H1 (cell line): Measurements from ENCODE around the gene FGF21. TPM values are rescaled to one million over a fixed set of nuclear protein-coding genes. Genes with fewer than 3 reads are reported as not detected.

Experiments
- CTCF ChIA-PET: fragments of 300-600 bp; sonication (Branson Sonifier 250); formaldehyde crosslinking; loops from one replicate; lab custom pipeline; 2021; ENCODE audit not compliant: partially characterized antibody; lab: Charles Lee
- POLR2A ChIA-PET: fragments of 300-600 bp; sonication (Branson Sonifier 250); formaldehyde crosslinking; loops from one replicate; lab custom pipeline; 2021; ENCODE audit warnings: inconsistent platforms; ENCODE audit not compliant: partially characterized antibody; lab: Charles Lee
- DNase-seq, 2 experiments: peaks; one replicate each; pipeline versions ENCODE4 v3.0.0 to v3.0.0-alpha.2; 2010 to 2022; ENCODE audit warnings: low spot score in 2 of 2, low read depth in 1 of 2, mixed read lengths in 1 of 2
- FAIRE-seq: peaks from 2 replicates; lab custom pipeline; 2011; peaks lifted over from hg19 to GRCh38; lab: Jason Lieb, UNC
- H2AFZ ChIP-seq: 2 replicates; pipeline ENCODE4 v1.8.1; 2012; ENCODE audit warnings: low read length, inconsistent platforms
- H2AK5ac ChIP-seq: 2 replicates; pipeline ENCODE4 v1.6.1; 2013; ENCODE audit warnings: low read depth, low read length
- H2BK120ac ChIP-seq: replicated peaks from 2 replicates; pipeline ENCODE3; 2013; ENCODE audit warnings: low read depth, low read length, inconsistent platforms
- H2BK12ac ChIP-seq: 2 replicates; pipeline ENCODE4 v1.6.1; 2013; ENCODE audit warnings: low read depth, low read length
- H2BK15ac ChIP-seq: 2 replicates; pipeline ENCODE4 v1.6.1; 2013; ENCODE audit warnings: low read length
- H2BK20ac ChIP-seq: 2 replicates; pipeline ENCODE4 v1.6.1; 2013; ENCODE audit warnings: low read length
- H2BK5ac ChIP-seq: 2 replicates; pipeline ENCODE4 v1.6.1; 2013; ENCODE audit warnings: low read depth, low read length
- H3K14ac ChIP-seq: 2 replicates; pipeline ENCODE4 v1.6.1; 2013; ENCODE audit warnings: inconsistent platforms; ENCODE audit not compliant: insufficient read length
- H3K18ac ChIP-seq: 2 replicates; pipeline ENCODE4 v1.6.1; 2013; ENCODE audit warnings: low read length; ENCODE audit errors: extremely low read depth
- H3K23ac ChIP-seq: 2 replicates; pipeline ENCODE4 v1.6.1; 2013; ENCODE audit warnings: inconsistent platforms; ENCODE audit not compliant: insufficient read length
- H3K23me2 ChIP-seq: 2 replicates; pipeline ENCODE4 v1.6.1; 2013; ENCODE audit warnings: low read depth, low read length
- H3K27ac ChIP-seq: 2 replicates; pipeline ENCODE4 v1.6.1; 2011; ENCODE audit warnings: low read depth, low read length, inconsistent platforms
- H3K27me3 ChIP-seq, 4 experiments: replicated peaks in 1 of 4; 1 replicate in 1 of 4; 2 replicates in 3 of 4; pipeline versions ENCODE4 v1.6.1 to v1.8.1; 2011 to 2013; ENCODE audit warnings: low read length in 3 of 4, mild to moderate bottlenecking in 3 of 4, inconsistent platforms in 2 of 4, mixed read lengths in 2 of 4, moderate library complexity in 1 of 4; ENCODE audit not compliant: control insufficient read depth in 3 of 4, insufficient read depth in 3 of 4; ENCODE audit errors: extremely low read depth in 1 of 4
- H3K36me3 ChIP-seq, 4 experiments: 2 replicates each; pipeline versions ENCODE4 v1.6.1 to v1.8.1; 2011 to 2013; ENCODE audit warnings: mild to moderate bottlenecking in 4 of 4, low read length in 3 of 4, moderate library complexity in 2 of 4, control low read depth in 1 of 4, inconsistent platforms in 1 of 4; ENCODE audit not compliant: insufficient read depth in 4 of 4, control insufficient read depth in 2 of 4
- H3K4ac ChIP-seq: replicated peaks from 2 replicates; pipeline ENCODE3; 2013; ENCODE audit warnings: low read length, low read depth, mixed read lengths, inconsistent platforms; ENCODE audit not compliant: insufficient read length
- H3K4me1 ChIP-seq, 4 experiments: replicated peaks in 1 of 4; 1 replicate in 1 of 4; 2 replicates in 3 of 4; pipeline versions ENCODE4 v1.6.1 to v1.8.1; 2011 to 2013; ENCODE audit warnings: low read length in 3 of 4, inconsistent platforms in 2 of 4, mixed read lengths in 1 of 4; ENCODE audit not compliant: insufficient read depth in 4 of 4, control insufficient read depth in 3 of 4
- H3K4me2 ChIP-seq, 2 experiments: 2 replicates each; pipeline versions ENCODE4 v1.6.1 to v1.8.1; 2011 to 2013; ENCODE audit warnings: low read depth in 2 of 2, low read length in 2 of 2, control low read depth in 1 of 2, inconsistent platforms in 1 of 2, mild to moderate bottlenecking in 1 of 2; ENCODE audit not compliant: insufficient read depth in 1 of 2
- H3K4me3 ChIP-seq, 4 experiments: fragments of 200-600, 300-600 bp in 1 of 4; sonication (generic), shearing (Covaris generic), sonication (Bioruptor Twin) in 1 of 4; 2 replicates each; pipeline versions ENCODE4 v1.5.1 to v1.8.1; 2011 to 2016; ENCODE audit warnings: low read length in 4 of 4, low read depth in 3 of 4, control low read depth in 2 of 4, inconsistent platforms in 2 of 4, mild to moderate bottlenecking in 2 of 4, mixed read lengths in 1 of 4, moderate library complexity in 1 of 4; ENCODE audit not compliant: insufficient read depth in 2 of 4; ENCODE audit errors: extremely low read depth in 1 of 4
- H3K56ac ChIP-seq: replicated peaks from 2 replicates; pipeline ENCODE3; 2013; ENCODE audit warnings: low read depth, mild to moderate bottlenecking, mixed read lengths, low read length, inconsistent platforms; ENCODE audit not compliant: insufficient read length
- H3K79me1 ChIP-seq: 2 replicates; pipeline ENCODE4 v1.6.1; 2013; ENCODE audit warnings: low read depth, low read length, control low read depth
- H3K79me2 ChIP-seq, 2 experiments: 2 replicates each; pipeline versions ENCODE4 v1.6.1 to v1.8.1; 2012 to 2013; ENCODE audit warnings: low read length in 2 of 2, mild to moderate bottlenecking in 2 of 2, inconsistent platforms in 1 of 2; ENCODE audit not compliant: insufficient read depth in 2 of 2, control insufficient read depth in 1 of 2
- H3K9ac ChIP-seq, 4 experiments: replicated peaks in 1 of 4; 1 replicate in 1 of 4; 2 replicates in 3 of 4; pipeline versions ENCODE4 v1.6.1 to v1.8.1; 2011 to 2013; ENCODE audit warnings: low read depth in 3 of 4, low read length in 3 of 4, control low read depth in 2 of 4, mild to moderate bottlenecking in 2 of 4, moderate library complexity in 2 of 4, inconsistent platforms in 1 of 4; ENCODE audit errors: extremely low read depth in 1 of 4
- H3K9me3 ChIP-seq, 2 experiments: 2 replicates each; pipeline versions ENCODE4 v1.6.1 to v1.8.1; 2012 to 2013; ENCODE audit warnings: mild to moderate bottlenecking in 2 of 2, moderate library complexity in 2 of 2, control low read depth in 1 of 2, inconsistent platforms in 1 of 2, low read depth in 1 of 2, low read length in 1 of 2, mixed read lengths in 1 of 2; ENCODE audit not compliant: insufficient read depth in 2 of 2
- H4K20me1 ChIP-seq, 2 experiments: replicated peaks in 1 of 2; 2 replicates each; pipeline versions ENCODE3 to v1.8.1; 2011 to 2013; ENCODE audit warnings: inconsistent platforms in 2 of 2, low read length in 2 of 2, mild to moderate bottlenecking in 1 of 2; ENCODE audit not compliant: insufficient read depth in 2 of 2, control insufficient read depth in 1 of 2
- H4K5ac ChIP-seq: 2 replicates; pipeline ENCODE4 v1.6.1; 2013; ENCODE audit warnings: low read length, low read depth, mixed read lengths, inconsistent platforms; ENCODE audit not compliant: insufficient read length
- H4K8ac ChIP-seq: 2 replicates; pipeline ENCODE4 v1.8.0; 2013; ENCODE audit warnings: mild to moderate bottlenecking, moderate library complexity, low read length, inconsistent platforms; ENCODE audit not compliant: insufficient read depth; ENCODE audit errors: extremely low read depth
- H4K91ac ChIP-seq: replicated peaks from 2 replicates; pipeline ENCODE3; 2013; ENCODE audit warnings: low read length, mixed read lengths, inconsistent platforms; ENCODE audit not compliant: insufficient read length
- CHD1 ChIP-seq: IDR thresholded peaks from 2 replicates; pipeline ENCODE4 v1.6.1; 2012; ENCODE audit warnings: low read depth, low read length, improper control_type of control experiment
- FOSL1 ChIP-seq: IDR thresholded peaks from 2 replicates; pipeline ENCODE4 v1.6.1; 2011; ENCODE audit warnings: mild to moderate bottlenecking, low read depth, low read length, moderate library complexity; ENCODE audit not compliant: insufficient read depth
- SP1 ChIP-seq: IDR thresholded peaks from 2 replicates; pipeline ENCODE4 v1.6.1; 2011; ENCODE audit warnings: low read depth, low read length
- SRF ChIP-seq: IDR thresholded peaks from 2 replicates; pipeline ENCODE4 v1.6.1; 2011; ENCODE audit warnings: mild to moderate bottlenecking, low read depth, low read length, moderate library complexity
- TAF1 ChIP-seq: IDR thresholded peaks from 2 replicates; pipeline ENCODE4 v1.6.1; 2011; ENCODE audit warnings: mild to moderate bottlenecking, low read depth, low read length
- TBP ChIP-seq: IDR thresholded peaks from 2 replicates; pipeline ENCODE4 v1.6.1; 2011; ENCODE audit warnings: low read depth, low read length, improper control_type of control experiment
- WGBS, 2 experiments: shearing (Covaris generic) in 1 of 2; methylation state at CpG; one replicate each; pipeline versions ENCODE4 v1.1.6 to v1.1.7; 2013 to 2015; ENCODE audit warnings: low lambda C conversion rate in 2 of 2, mixed read lengths in 2 of 2, inconsistent platforms in 1 of 2, low coverage in 1 of 2, missing lambda C conversion rate in 1 of 2; ENCODE audit not compliant: insufficient replicate concordance in 2 of 2, insufficient coverage in 1 of 2, insufficient read length in 1 of 2; ENCODE audit errors: extremely low coverage in 1 of 2, missing lambda C conversion rate in 1 of 2; 5-methylcytosine and 5-hydroxymethylcytosine counted together
- polyA plus RNA-seq, 7 experiments: library from polyadenylated mRNA; depleted of rRNA in 3 of 7; stranded (reverse) in 5 of 7; unstranded in 2 of 7; fragments of >200 nt in 5 of 7; fragments of 200-250 nt in 2 of 7; gene quantifications; 1 replicate in 5 of 7; 2 replicates in 1 of 7; 4 replicates in 1 of 7; pipeline versions ENCODE4 v1.2.1 to v1.2.3, GENCODE V29; 2011 to 2013; ENCODE audit warnings: missing spikeins in 2 of 7, mixed read lengths in 2 of 7
- total RNA-seq: library from RNA; stranded (reverse); fragmentation: NEBNext Ultra II Directional; extraction: Animal tissue kit (Norgen Biotek cat#: 25700); gene quantifications from 2 replicates; pipeline ENCODE4 v1.2.1, GENCODE V29; 2021
- TF ChIP-seq, protein P1 (sequence below): IDR thresholded peaks from 2 replicates; pipeline ENCODE4 v1.6.1; 2011; ENCODE audit warnings: low read length, improper control_type of control experiment
- TF ChIP-seq, protein P2 (sequence below): IDR thresholded peaks from 2 replicates; pipeline ENCODE4 v1.6.1; 2012; ENCODE audit warnings: low read length, inconsistent platforms

The FGF21 gene
- total and polyA plus RNA-seq, 2 of the 8 experiments (the other 6 are each of a cell fraction or from before 2014, with no cell fraction given), result 0.48 to 0.80 TPM

DNA sequence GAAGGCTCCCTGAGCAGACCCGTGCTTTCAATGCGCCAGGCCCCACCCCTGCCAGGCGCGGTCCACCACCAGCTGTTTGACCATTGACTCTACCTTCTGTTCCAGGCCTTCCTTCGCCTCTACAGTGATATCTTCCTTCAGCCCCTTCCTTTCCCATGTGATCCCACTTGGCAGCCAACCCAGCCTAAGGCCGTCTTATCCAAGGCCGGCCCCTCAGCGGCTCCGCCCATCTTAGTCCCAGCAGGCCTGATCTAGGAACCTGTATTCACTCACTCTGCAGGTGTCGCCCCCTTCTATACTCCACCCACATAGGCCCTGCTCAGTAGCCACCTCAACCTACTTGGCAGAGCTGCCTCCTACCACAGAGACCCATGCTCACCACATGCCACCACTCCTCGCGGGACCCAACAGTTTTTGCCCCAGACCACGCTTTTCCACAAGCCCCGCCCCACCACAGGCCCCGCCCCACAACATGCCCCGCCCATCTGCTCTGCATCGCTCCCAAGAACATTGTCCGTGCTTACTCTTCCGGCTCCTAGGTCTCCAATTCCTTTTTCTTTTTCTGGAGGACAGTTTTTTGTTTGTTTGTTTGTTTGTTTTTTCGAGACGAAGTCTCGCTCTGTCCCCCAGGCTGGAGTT is 17.8 kb upstream of the FGF21 start:
- POLR2A ChIA-PET, result interaction anchor here (0.6 to 4.5 kb wide), 14 partner anchors 9 to 107 kb away, joined by 3 to 22 read pairs (median 4); partner anchors contain the start of genes CA11, FUT2, IZUMO1 and NTN5
- peaks cover 5 to 26% (median 22%) of the 10 kb centered on the region in 4 experiments for H3K4me1 ChIP-seq
- H3K79me2 ChIP-seq, result no peaks in the 10 kb centered on the region
- peaks cover 3 to 19% (median 12%) of the 10 kb centered on the region in 4 experiments; a peak in 6 of 7 replicates for H3K27me3 ChIP-seq
- H2BK120ac ChIP-seq, result no peak overlapping the region
- H2AFZ ChIP-seq, result no peak overlapping the region
- peaks cover 10% of the 10 kb centered on the region; the same call in 1 of the 2 replicates for H3K23me2 ChIP-seq
- no peak overlapping the region for H3K4ac ChIP-seq
- H4K91ac ChIP-seq, result no peak overlapping the region
- CTCF ChIA-PET, result interaction anchor here (0.8 to 3.6 kb wide), 5 partner anchors 9 to 69 kb away, joined by 3 to 23 read pairs (median 10); no protein-coding TSS in a partner anchor
- peak; percentile 52; the same call in 1 of the 2 replicates for TF ChIP-seq TAF1
- peak; percentile 56; the same call in 1 of the 2 replicates for TF ChIP-seq SP1
- peak; percentile 30; the same call in 1 of the 2 replicates for TF ChIP-seq TBP
- no peak for TF ChIP-seq FOSL1
- TF ChIP-seq, protein P1, sequence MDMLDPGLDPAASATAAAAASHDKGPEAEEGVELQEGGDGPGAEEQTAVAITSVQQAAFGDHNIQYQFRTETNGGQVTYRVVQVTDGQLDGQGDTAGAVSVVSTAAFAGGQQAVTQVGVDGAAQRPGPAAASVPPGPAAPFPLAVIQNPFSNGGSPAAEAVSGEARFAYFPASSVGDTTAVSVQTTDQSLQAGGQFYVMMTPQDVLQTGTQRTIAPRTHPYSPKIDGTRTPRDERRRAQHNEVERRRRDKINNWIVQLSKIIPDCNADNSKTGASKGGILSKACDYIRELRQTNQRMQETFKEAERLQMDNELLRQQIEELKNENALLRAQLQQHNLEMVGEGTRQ, result peak; percentile 33; the same call in 1 of the 2 replicates
- TF ChIP-seq, protein P2, sequence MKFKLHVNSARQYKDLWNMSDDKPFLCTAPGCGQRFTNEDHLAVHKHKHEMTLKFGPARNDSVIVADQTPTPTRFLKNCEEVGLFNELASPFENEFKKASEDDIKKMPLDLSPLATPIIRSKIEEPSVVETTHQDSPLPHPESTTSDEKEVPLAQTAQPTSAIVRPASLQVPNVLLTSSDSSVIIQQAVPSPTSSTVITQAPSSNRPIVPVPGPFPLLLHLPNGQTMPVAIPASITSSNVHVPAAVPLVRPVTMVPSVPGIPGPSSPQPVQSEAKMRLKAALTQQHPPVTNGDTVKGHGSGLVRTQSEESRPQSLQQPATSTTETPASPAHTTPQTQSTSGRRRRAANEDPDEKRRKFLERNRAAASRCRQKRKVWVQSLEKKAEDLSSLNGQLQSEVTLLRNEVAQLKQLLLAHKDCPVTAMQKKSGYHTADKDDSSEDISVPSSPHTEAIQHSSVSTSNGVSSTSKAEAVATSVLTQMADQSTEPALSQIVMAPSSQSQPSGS, result no peak
- TF ChIP-seq CHD1, result no peak
- no peak for TF ChIP-seq SRF
- no peak overlapping the region for H3K23ac ChIP-seq
- H3K9me3 ChIP-seq, result no peaks in the 10 kb centered on the region
- H2BK5ac ChIP-seq, result no peak overlapping the region
- 0 out of 2 replicates have a peak overlapping the region, but pooled peaks have one; percentile 13 for H3K18ac ChIP-seq
- DNase-seq (no peak), FAIRE-seq (peak; percentile 77)
- no peak overlapping the region for H3K56ac ChIP-seq
- 60% methylated on average over 19 of the region's 22 CpGs; no CpG with 5 or more reads in 1 of the 2 experiments for WGBS, 2 experiments
- H2BK20ac ChIP-seq, result no peak overlapping the region
- H3K79me1 ChIP-seq, result no peaks in the 10 kb centered on the region
- no peak overlapping the region for H2BK15ac ChIP-seq
- no peak overlapping the region for H4K8ac ChIP-seq
- H3K4me2 ChIP-seq, result peak overlapping the region in 1 of 2 experiments; percentile 75; a peak in 3 of 4 replicates
- no peaks in the 10 kb centered on the region for H4K20me1 ChIP-seq
- peak overlapping the region in 1 of 4 experiments; percentile 12; a peak in 1 of 8 replicates for H3K4me3 ChIP-seq
- no peaks in the 10 kb centered on the region for H3K36me3 ChIP-seq
- no peak overlapping the region for H3K14ac ChIP-seq
- no peak overlapping the region; the same call in 1 of the 2 replicates for H2BK12ac ChIP-seq
- no peak overlapping the region for H3K9ac ChIP-seq
- H2AK5ac ChIP-seq, result no peak overlapping the region
- H3K27ac ChIP-seq, result no peak overlapping the region
- no peak overlapping the region for H4K5ac ChIP-seq
